ENCODE measurements around the gene UBL7.

The UBL7 gene

GRCh38 chr15:74449643-74450205 lies 11.2 kb downstream of the UBL7 start:
- Histone ChIP-seq H3K4me1 (ENCODE audit: control insufficient read depth, insufficient read depth, low read length) (peaks cover 3% of the 10 kb centered on the region; the same call in 1 of the 2 replicates), H3K9me3 (ENCODE audit: control insufficient read depth, insufficient read depth, low read depth, low read length) (no peaks in the 10 kb centered on the region), H3K9ac (ENCODE audit: low read length) (no peak overlapping the region), H3K27me3 (ENCODE audit: control insufficient read depth, insufficient read depth, low read length) (no peaks in the 10 kb centered on the region), H3K4me3 (ENCODE audit: low read depth, low read length) (no peak overlapping the region), H3K36me3 (ENCODE audit: control insufficient read depth, insufficient read depth, low read length) (peaks cover 65% of the 10 kb centered on the region), H3K27ac (ENCODE audit: low read depth, low read length) (no peak overlapping the region)

- Histone ChIP-seq H3K36me3 (ENCODE audit: control insufficient read depth, insufficient read depth, low read length) (peaks cover 70% of the 10 kb centered on the region), H3K27ac (ENCODE audit: low read depth, low read length) (no peak overlapping the region), H3K4me3 (ENCODE audit: low read depth, low read length) (no peak overlapping the region), H3K4me1 (ENCODE audit: control insufficient read depth, insufficient read depth, low read length) (0 out of 2 replicates have a peak, but pooled peaks cover 3% of the 10 kb centered on the region), H3K9ac (ENCODE audit: low read length) (no peak overlapping the region), H3K27me3 (ENCODE audit: control insufficient read depth, insufficient read depth, low read length) (no peaks in the 10 kb centered on the region), H3K9me3 (ENCODE audit: control insufficient read depth, insufficient read depth, low read depth, low read length) (no peaks in the 10 kb centered on the region)
Observed at GRCh38 chr15:74449095-74449494, 11.9 kb downstream of the UBL7 start.

GRCh38 chr15:74445816-74446763 lies 14.9 kb downstream of the UBL7 start:
- no peak overlapping the region for H3K27ac ChIP-seq (ENCODE audit: low read depth, low read length)
- H3K36me3 ChIP-seq (ENCODE audit: control insufficient read depth, insufficient read depth, low read length), result peaks cover 60% of the 10 kb centered on the region
- peaks cover 3% of the 10 kb centered on the region; the same call in 1 of the 2 replicates for H3K4me1 ChIP-seq (ENCODE audit: control insufficient read depth, insufficient read depth, low read length)
- no peaks in the 10 kb centered on the region for H3K9me3 ChIP-seq (ENCODE audit: control insufficient read depth, insufficient read depth, low read depth, low read length)
- no peak overlapping the region for H3K9ac ChIP-seq (ENCODE audit: low read length)
- no peaks in the 10 kb centered on the region for H3K27me3 ChIP-seq (ENCODE audit: control insufficient read depth, insufficient read depth, low read length)
- H3K4me3 ChIP-seq (ENCODE audit: low read depth, low read length), result no peak overlapping the region

GRCh38 chr15:74444106-74445062 lies 16.6 kb downstream of the UBL7 start:
- H3K4me3 ChIP-seq (ENCODE audit: low read depth, low read length), result no peak overlapping the region
- no peak overlapping the region for H3K27ac ChIP-seq (ENCODE audit: low read depth, low read length)
- H3K36me3 ChIP-seq (ENCODE audit: control insufficient read depth, insufficient read depth, low read length), result peaks cover 44% of the 10 kb centered on the region
- H3K9ac ChIP-seq (ENCODE audit: low read length), result no peak overlapping the region
- no peaks in the 10 kb centered on the region for H3K9me3 ChIP-seq (ENCODE audit: control insufficient read depth, insufficient read depth, low read depth, low read length)
- H3K27me3 ChIP-seq (ENCODE audit: control insufficient read depth, insufficient read depth, low read length), result no peaks in the 10 kb centered on the region
- H3K4me1 ChIP-seq (ENCODE audit: control insufficient read depth, insufficient read depth, low read length), result peaks cover 3% of the 10 kb centered on the region; the same call in 1 of the 2 replicates

GRCh38 chr15:74443100-74443909 lies 17.7 kb downstream of the UBL7 start:
- Histone ChIP-seq H3K27ac (ENCODE audit: low read depth, low read length) (no peak overlapping the region), H3K36me3 (ENCODE audit: control insufficient read depth, insufficient read depth, low read length) (peaks cover 34% of the 10 kb centered on the region), H3K4me1 (ENCODE audit: control insufficient read depth, insufficient read depth, low read length) (peaks cover 3% of the 10 kb centered on the region; the same call in 1 of the 2 replicates), H3K9me3 (ENCODE audit: control insufficient read depth, insufficient read depth, low read depth, low read length) (no peaks in the 10 kb centered on the region), H3K27me3 (ENCODE audit: control insufficient read depth, insufficient read depth, low read length) (no peaks in the 10 kb centered on the region), H3K9ac (ENCODE audit: low read length) (no peak overlapping the region), H3K4me3 (ENCODE audit: low read depth, low read length) (no peak overlapping the region)

GRCh38 chr15:74442604-74443003 lies 18.4 kb downstream of the UBL7 start:
- Histone ChIP-seq H3K36me3 (ENCODE audit: control insufficient read depth, insufficient read depth, low read length) (peaks cover 27% of the 10 kb centered on the region), H3K9ac (ENCODE audit: low read length) (no peak overlapping the region), H3K4me1 (ENCODE audit: control insufficient read depth, insufficient read depth, low read length) (peaks cover 3% of the 10 kb centered on the region; the same call in 1 of the 2 replicates), H3K9me3 (ENCODE audit: control insufficient read depth, insufficient read depth, low read depth, low read length) (no peaks in the 10 kb centered on the region), H3K4me3 (ENCODE audit: low read depth, low read length) (no peak overlapping the region), H3K27me3 (ENCODE audit: control insufficient read depth, insufficient read depth, low read length) (no peaks in the 10 kb centered on the region), H3K27ac (ENCODE audit: low read depth, low read length) (no peak overlapping the region)

- Histone ChIP-seq H3K27ac (ENCODE audit: low read depth, low read length) (no peak overlapping the region), H3K9ac (ENCODE audit: low read length) (no peak overlapping the region), H3K9me3 (ENCODE audit: control insufficient read depth, insufficient read depth, low read depth, low read length) (no peaks in the 10 kb centered on the region), H3K36me3 (ENCODE audit: control insufficient read depth, insufficient read depth, low read length) (peaks cover 22% of the 10 kb centered on the region), H3K4me3 (ENCODE audit: low read depth, low read length) (no peak overlapping the region), H3K27me3 (ENCODE audit: control insufficient read depth, insufficient read depth, low read length) (no peaks in the 10 kb centered on the region), H3K4me1 (ENCODE audit: control insufficient read depth, insufficient read depth, low read length) (peaks cover 3% of the 10 kb centered on the region; the same call in 1 of the 2 replicates)
Observed at GRCh38 chr15:74442063-74442462, 18.9 kb downstream of the UBL7 start.

- H3K9ac ChIP-seq (ENCODE audit: low read length), result no peak overlapping the region
- H3K27me3 ChIP-seq (ENCODE audit: control insufficient read depth, insufficient read depth, low read length), result no peaks in the 10 kb centered on the region
- H3K4me1 ChIP-seq (ENCODE audit: control insufficient read depth, insufficient read depth, low read length), result peaks cover 3% of the 10 kb centered on the region; the same call in 1 of the 2 replicates
- no peak overlapping the region for H3K27ac ChIP-seq (ENCODE audit: low read depth, low read length)
- H3K4me3 ChIP-seq (ENCODE audit: low read depth, low read length), result no peak overlapping the region
- H3K9me3 ChIP-seq (ENCODE audit: control insufficient read depth, insufficient read depth, low read depth, low read length), result no peaks in the 10 kb centered on the region
- H3K36me3 ChIP-seq (ENCODE audit: control insufficient read depth, insufficient read depth, low read length), result peaks cover 19% of the 10 kb centered on the region
Observed at GRCh38 chr15:74441248-74441941, 19.6 kb downstream of the UBL7 start.

- H3K36me3 ChIP-seq (ENCODE audit: control insufficient read depth, insufficient read depth, low read length), result no peaks in the 10 kb centered on the region
- no peaks in the 10 kb centered on the region for H3K9me3 ChIP-seq (ENCODE audit: control insufficient read depth, insufficient read depth, low read depth, low read length)
- H3K4me1 ChIP-seq (ENCODE audit: control insufficient read depth, insufficient read depth, low read length), result peaks cover 14% of the 10 kb centered on the region
- no peak overlapping the region for H3K27ac ChIP-seq (ENCODE audit: low read depth, low read length)
- no peak overlapping the region for H3K9ac ChIP-seq (ENCODE audit: low read length)
- peaks cover 7% of the 10 kb centered on the region; the same call in 1 of the 2 replicates for H3K27me3 ChIP-seq (ENCODE audit: control insufficient read depth, insufficient read depth, low read length)
- H3K4me3 ChIP-seq (ENCODE audit: low read depth, low read length), result no peak overlapping the region
Observed at GRCh38 chr15:74438721-74439316, 22.1 kb downstream of the UBL7 start.
